Nasal cavity respiratory epithelium epithelial cell of viscerocranial mucosa (primary cell): ENCODE data around the gene PWWP3B. TPM values are rescaled to one million over a fixed set of nuclear protein-coding genes. Genes with fewer than 3 reads are reported as not detected.

Source experiments
- total RNA-seq: library from RNA; depleted of rRNA; stranded (reverse); fragments of >200 nt; gene quantifications from 2 replicates; pipeline ENCODE4 v1.2.3, GENCODE V29; 2014

Gene PWWP3B
- total RNA-seq: under 0.01 and 0.43 TPM in 2 replicates

DNA sequence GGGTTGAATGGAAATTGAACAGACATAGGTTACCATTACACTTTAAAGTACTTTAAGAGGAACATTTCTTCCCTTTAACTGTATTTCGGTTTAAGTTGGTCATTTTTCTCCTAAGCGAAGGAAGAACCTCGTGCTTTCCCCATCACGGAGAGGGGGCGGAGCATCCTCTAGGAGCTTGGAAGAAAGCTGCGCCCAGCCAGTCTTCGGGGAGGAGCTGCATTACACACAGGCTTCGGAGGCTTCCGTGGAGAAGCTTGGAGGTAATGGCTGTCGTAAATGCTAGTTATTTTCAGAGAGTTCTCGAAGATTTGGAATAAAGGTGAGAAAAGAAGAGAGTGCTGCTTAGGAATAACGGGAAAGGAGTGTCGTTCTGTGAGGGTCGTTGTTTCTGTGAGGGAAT lies at the start of gene PWWP3B:
PWWP3B (plus strand) TSS at position 199 of the 400 bp plus-strand sequence. CDS start 37,128 bp downstream, outside the sequence.

Other genes with a start within 250 kb of the PWWP3B start
- gene SERPINA7, start 129.6 kb upstream of the PWWP3B start, total RNA-seq: not detected in 2 replicates